Loucy (cell line): ENCODE measurements around the gene CADM2.

Source experiments
- H2AFZ ChIP-seq: fragments of 200-600 bp; sonication (generic); 2 replicates; pipeline ENCODE4 v1.6.0; 2016; ENCODE audit warnings: antibody characterized with exemption, mild to moderate bottlenecking, low read length, moderate library complexity
- H3F3A ChIP-seq: fragments of 200-600 bp; 2 replicates; pipeline ENCODE4 v1.6.0; 2016; ENCODE audit warnings: antibody characterized with exemption, low read depth, mild to moderate bottlenecking
- H3K27me3 ChIP-seq: fragments of 200-600 bp; sonication (generic); 2 replicates; pipeline ENCODE4 v1.6.1; 2014; ENCODE audit warnings: low read length, mild to moderate bottlenecking; ENCODE audit not compliant: insufficient read depth, poor library complexity, severe bottlenecking
- H3K36me3 ChIP-seq: fragments of 200-600 bp; sonication (generic); 2 replicates; pipeline ENCODE4 v1.6.1; 2016; ENCODE audit warnings: low read length; ENCODE audit not compliant: insufficient read depth
- H3K4me1 ChIP-seq: fragments of 200-600 bp; sonication (generic); 2 replicates; pipeline ENCODE4 v1.5.1; 2014; ENCODE audit warnings: low read length, mild to moderate bottlenecking; ENCODE audit not compliant: insufficient read depth, poor library complexity, severe bottlenecking
- H3K4me2 ChIP-seq: fragments of 200-600 bp; sonication (generic); 2 replicates; pipeline ENCODE4 v1.6.0; 2014; ENCODE audit warnings: antibody characterized with exemption, low read length, low read depth, mild to moderate bottlenecking; ENCODE audit not compliant: poor library complexity, severe bottlenecking
- H3K4me3 ChIP-seq: fragments of 200-600 bp; sonication (generic); 2 replicates; pipeline ENCODE4 v1.5.1; 2014; ENCODE audit warnings: low read length, mild to moderate bottlenecking, mixed read lengths; ENCODE audit not compliant: poor library complexity, severe bottlenecking
- H3K79me2 ChIP-seq: fragments of 200-600 bp; sonication (generic); 2 replicates; pipeline ENCODE4 v1.6.1; 2014; ENCODE audit warnings: low read length; ENCODE audit not compliant: insufficient read depth
- H3K9ac ChIP-seq: fragments of 200-600 bp; sonication (generic); 2 replicates; pipeline ENCODE4 v1.6.0; 2014; ENCODE audit warnings: mild to moderate bottlenecking, low read depth, low read length, moderate library complexity; ENCODE audit not compliant: poor library complexity, severe bottlenecking
- H3K9me2 ChIP-seq: fragments of 200-600 bp; sonication (generic); replicated peaks from 2 replicates; pipeline ENCODE4 v1.6.1; 2016; ENCODE audit warnings: low read depth, low read length, mixed read lengths
- H3K9me3 ChIP-seq: fragments of 200-600 bp; sonication (generic); 2 replicates; pipeline ENCODE4 v1.6.1; 2014; ENCODE audit warnings: mild to moderate bottlenecking, antibody characterized with exemption, low read length, low read depth; ENCODE audit not compliant: insufficient read depth
- H4K20me1 ChIP-seq: fragments of 200-600 bp; sonication (generic); 2 replicates; pipeline ENCODE4 v1.6.0; 2014; ENCODE audit warnings: antibody characterized with exemption, low read length, mild to moderate bottlenecking; ENCODE audit not compliant: insufficient read depth, poor library complexity, severe bottlenecking
- CTCF ChIP-seq: fragments of 200-600 bp; sonication (generic); conservative IDR thresholded peaks from 2 replicates; pipeline ENCODE4 v1.5.1; 2014; ENCODE audit warnings: mild to moderate bottlenecking, antibody characterized with exemption, low read length
- EZH2phosphoT487 ChIP-seq: fragments of 200-600 bp; IDR thresholded peaks from 2 replicates; pipeline ENCODE4 v1.6.1; 2018; ENCODE audit warnings: antibody characterized with exemption, mild to moderate bottlenecking, moderate library complexity, borderline replicate concordance

CADM2 gene

GRCh38 chr3:85605066-85605465 lies 646.3 kb downstream of the CADM2 start:
- Histone ChIP-seq H3K27me3 (no peaks in the 10 kb centered on the region), H3K79me2 (no peaks in the 10 kb centered on the region), H3K4me1 (no peaks in the 10 kb centered on the region), H3K9me2 (no peaks in the 10 kb centered on the region), H3K4me3 (no peak overlapping the region), H4K20me1 (no peaks in the 10 kb centered on the region), H3F3A (no peaks in the 10 kb centered on the region), H3K4me2 (no peak overlapping the region), H2AFZ (no peak overlapping the region), H3K36me3 (no peaks in the 10 kb centered on the region), H3K9me3 (no peaks in the 10 kb centered on the region), H3K9ac (no peak overlapping the region)
- no peak for TF ChIP-seq CTCF
- TF ChIP-seq EZH2phosphoT487 = no peak

- H3K4me2 ChIP-seq = no peak overlapping the region
- H3K36me3 ChIP-seq = no peaks in the 10 kb centered on the region
- TF ChIP-seq CTCF = no peak
- no peak for TF ChIP-seq EZH2phosphoT487
- H3K9me2 ChIP-seq = no peaks in the 10 kb centered on the region
- H3K4me3 ChIP-seq = no peak overlapping the region
- no peaks in the 10 kb centered on the region for H3F3A ChIP-seq
- H3K9me3 ChIP-seq = no peaks in the 10 kb centered on the region
- H3K27me3 ChIP-seq = no peaks in the 10 kb centered on the region
- no peak overlapping the region for H2AFZ ChIP-seq
- no peaks in the 10 kb centered on the region for H4K20me1 ChIP-seq
- no peaks in the 10 kb centered on the region for H3K4me1 ChIP-seq
- H3K9ac ChIP-seq = no peak overlapping the region
- no peaks in the 10 kb centered on the region for H3K79me2 ChIP-seq
These were observed 667.9 kb downstream of the CADM2 start for GRCh38 chr3:85626662-85627061.

- H3K4me2 ChIP-seq = no peak overlapping the region
- no peaks in the 10 kb centered on the region for H3F3A ChIP-seq
- H4K20me1 ChIP-seq = no peaks in the 10 kb centered on the region
- H3K36me3 ChIP-seq = no peaks in the 10 kb centered on the region
- no peak overlapping the region for H2AFZ ChIP-seq
- no peaks in the 10 kb centered on the region for H3K9me3 ChIP-seq
- H3K4me3 ChIP-seq = no peak overlapping the region
- H3K9ac ChIP-seq = no peak overlapping the region
- TF ChIP-seq EZH2phosphoT487 = no peak
- no peak for TF ChIP-seq CTCF
- no peaks in the 10 kb centered on the region for H3K79me2 ChIP-seq
- H3K9me2 ChIP-seq = no peaks in the 10 kb centered on the region
- no peaks in the 10 kb centered on the region for H3K27me3 ChIP-seq
- no peaks in the 10 kb centered on the region for H3K4me1 ChIP-seq
These were observed 669.1 kb downstream of the CADM2 start for GRCh38 chr3:85627932-85628331.
